SK-N-MC (cell line): ENCODE results near the gene PTPN11.

Experiments
- EZH2 ChIP-seq: fragments of 200-600 bp; sonication (generic); IDR thresholded peaks from one replicate; pipeline ENCODE4 v1.6.1; 2017; ENCODE audit warnings: antibody characterized with exemption
- FOXP2 ChIP-seq: optimal IDR thresholded peaks from 2 replicates; pipeline ENCODE3; 2011; ENCODE audit warnings: mild to moderate bottlenecking, moderate library complexity; ENCODE audit not compliant: insufficient read depth; ENCODE audit errors: extremely low read length, control extremely low read depth
- POLR2AphosphoS5 ChIP-seq: IDR thresholded peaks from 2 replicates; pipeline ENCODE4 v1.6.1; 2012; ENCODE audit warnings: mild to moderate bottlenecking, low read depth, low read length, borderline replicate concordance

GRCh38 chr12:112370868-112371510, 47.8 kb upstream of the PTPN11 start:
- TF ChIP-seq EZH2 (no peak), POLR2AphosphoS5 (no peak), FOXP2 (no peak)
